ENCODE results near the gene LHFPL6.

- TF ChIP-seq CTCF (IDR thresholded peaks at IDR 0.05; ENCODE audit: borderline replicate concordance, extremely low read depth, low read length, poor library complexity, severe bottlenecking) = no peak
- no peak for TF ChIP-seq EZH2 (IDR thresholded peaks at IDR 0.05; ENCODE audit: borderline replicate concordance, low read depth, low read length, severe bottlenecking)
These were observed 6.3 kb downstream of the LHFPL6 start for GRCh38 chr13:39596685-39597084.
